Measurements from ENCODE around the gene LRRC4C. TPM values are rescaled to one million over a fixed set of nuclear protein-coding genes. Genes with fewer than 3 reads are reported as not detected.

LRRC4C gene
- total RNA-seq (2014; rRNA removed) (not detected in 2 replicates), Bru-seq, nascent RNA (percentile 1 among the genes with signal in this experiment), BruChase-seq, experiment 1, labeled RNA remaining after a 6-hour chase (percentile 2 among the genes with signal in this experiment), BruChase-seq, experiment 2, labeled RNA remaining after a 2-hour chase (percentile 2 among the genes with signal in this experiment)
- long read RNA-seq: 0 reads

DNA sequence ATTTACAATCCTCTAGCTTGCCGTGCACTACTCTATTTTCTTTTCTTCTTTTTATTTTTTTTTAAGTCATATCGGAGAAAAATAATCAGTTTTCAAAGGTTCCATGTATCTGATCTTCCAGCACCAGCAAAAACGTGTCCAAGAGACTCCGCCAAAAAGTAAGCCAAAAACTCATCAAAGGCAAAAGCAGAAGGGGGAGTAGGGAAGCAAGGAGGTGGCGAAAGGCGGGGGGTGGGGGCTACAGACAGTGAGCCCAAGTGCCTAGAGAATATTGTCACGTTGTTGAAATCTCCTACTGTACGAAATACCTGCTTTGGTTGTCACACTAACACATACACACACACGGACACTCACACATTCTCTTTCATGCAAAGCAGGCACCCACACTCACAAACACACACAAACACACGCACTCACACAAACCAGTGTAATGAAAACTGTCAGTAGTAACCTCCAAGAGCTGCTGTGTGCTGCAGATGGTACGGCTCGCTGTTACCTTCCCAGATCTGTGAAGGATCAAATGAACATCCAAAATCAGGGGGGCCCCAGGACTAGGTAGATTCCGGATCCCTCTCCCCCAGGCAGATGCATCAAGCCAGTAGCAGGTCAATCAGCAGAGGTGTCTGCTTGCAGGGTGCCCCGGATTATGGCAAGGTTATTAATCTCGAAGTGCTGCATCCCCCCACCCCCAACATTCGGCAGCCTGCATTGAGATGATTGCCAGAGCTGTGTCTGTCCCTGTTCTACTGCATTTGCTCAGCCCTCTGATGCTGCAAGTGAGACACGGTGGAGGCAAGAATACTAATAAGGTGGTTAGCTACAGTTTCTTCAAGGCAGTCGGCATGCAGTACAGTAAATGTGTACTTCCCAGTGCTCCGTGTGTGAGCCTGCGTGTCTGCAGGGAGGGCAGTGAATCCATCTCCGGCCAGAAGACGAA lies at the start of gene LRRC4C:
Gene LRRC4C (minus strand): TSS at position 188 of the 937 bp plus-strand sequence.
- H4K20me1 ChIP-seq (ENCODE audit: low read length): no peaks in the 10 kb centered on the region
- BruUV-seq (replicated peaks): no TSS peak
- no peaks in the 10 kb centered on the region for H3K36me3 ChIP-seq (ENCODE audit: low read depth, low read length)
- ChIA-PET CTCF (no interaction called here), POLR2A (ENCODE audit: unreplicated experiment) (no interaction called here)
- DNase-seq (peak; percentile 3), ATAC-seq (no peak)
- peak within 1 kb of the TSS; percentile 62 for H3K4me3 ChIP-seq (ENCODE audit: low read length)
- no peaks in the 10 kb centered on the region for H3K4me1 ChIP-seq (ENCODE audit: insufficient read depth, low read length)
- H3K79me2 ChIP-seq (ENCODE audit: low read length): no peaks in the 10 kb centered on the region
- intact Hi-C loops (cut with micrococcal nuclease): loop anchor here (10.0 kb wide), 1 partner anchor 1065 kb away; no protein-coding TSS in a partner anchor
- H3K4me2 ChIP-seq (ENCODE audit: low read length): peak within 1 kb of the TSS; percentile 86
- no peaks in the 10 kb centered on the region for H3K9me2 ChIP-seq (replicated peaks; ENCODE audit: low read length)
- peaks cover 23% of the 10 kb centered on the region for H3K27me3 ChIP-seq (ENCODE audit: low read length)
- no peak for TF ChIP-seq EZH2phosphoT487 (IDR thresholded peaks at IDR 0.05; ENCODE audit: borderline replicate concordance, low read length)
- TF ChIP-seq EZH2 (IDR thresholded peaks at IDR 0.05; ENCODE audit: low read length, unreplicated experiment): no peak
- H3K9me3 ChIP-seq (ENCODE audit: low read length): no peaks in the 10 kb centered on the region
- H3K27ac ChIP-seq (ENCODE audit: low read length): no peak within 1 kb of the TSS
- H3K9ac ChIP-seq (ENCODE audit: low read length): no peak within 1 kb of the TSS
- no peaks in the 10 kb centered on the region for H3F3A ChIP-seq (ENCODE audit: low read length, unreplicated experiment)
- peak within 1 kb of the TSS; percentile 71 for H2AFZ ChIP-seq (ENCODE audit: low read length)

DNA sequence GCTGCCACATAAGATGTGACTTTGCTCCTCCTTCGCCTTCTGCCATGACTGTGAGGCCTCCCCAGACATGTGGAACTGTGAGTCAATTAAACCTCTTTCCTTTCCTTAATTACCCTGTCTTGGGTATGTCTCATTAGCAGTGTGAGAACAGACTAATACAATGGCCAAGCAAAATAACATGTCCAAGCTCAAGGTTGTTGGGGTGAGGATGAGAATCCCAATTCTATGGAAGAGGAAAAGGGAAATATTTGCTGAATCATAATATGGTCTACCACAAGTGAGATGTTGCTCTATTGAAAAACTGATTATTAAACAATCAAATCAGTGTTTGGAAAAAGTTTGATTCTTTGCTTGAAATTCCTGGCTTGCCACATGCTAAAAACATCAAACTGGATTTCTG lies 48.7 kb upstream of the LRRC4C start:
- no peaks in the 10 kb centered on the region for H3K9me3 ChIP-seq (ENCODE audit: low read length)
- no peaks in the 10 kb centered on the region for H4K20me1 ChIP-seq (ENCODE audit: low read length)
- H3K9ac ChIP-seq (ENCODE audit: low read length): no peak overlapping the region
- ChIA-PET CTCF (no interaction called here), POLR2A (ENCODE audit: unreplicated experiment) (no interaction called here)
- no peaks in the 10 kb centered on the region for H3K9me2 ChIP-seq (replicated peaks; ENCODE audit: low read length)
- no peaks in the 10 kb centered on the region for H3K36me3 ChIP-seq (ENCODE audit: low read depth, low read length)
- H3K27me3 ChIP-seq (ENCODE audit: low read length): no peaks in the 10 kb centered on the region
- H3K79me2 ChIP-seq (ENCODE audit: low read length): no peaks in the 10 kb centered on the region
- ATAC-seq (no peak), DNase-seq (no peak)
- H3K4me3 ChIP-seq (ENCODE audit: low read length): no peak overlapping the region
- no peak overlapping the region for H3K4me2 ChIP-seq (ENCODE audit: low read length)
- TF ChIP-seq EZH2phosphoT487 (IDR thresholded peaks at IDR 0.05; ENCODE audit: borderline replicate concordance, low read length): no peak
- TF ChIP-seq EZH2 (IDR thresholded peaks at IDR 0.05; ENCODE audit: low read length, unreplicated experiment): no peak
- TF ChIP-seq, protein P1, sequence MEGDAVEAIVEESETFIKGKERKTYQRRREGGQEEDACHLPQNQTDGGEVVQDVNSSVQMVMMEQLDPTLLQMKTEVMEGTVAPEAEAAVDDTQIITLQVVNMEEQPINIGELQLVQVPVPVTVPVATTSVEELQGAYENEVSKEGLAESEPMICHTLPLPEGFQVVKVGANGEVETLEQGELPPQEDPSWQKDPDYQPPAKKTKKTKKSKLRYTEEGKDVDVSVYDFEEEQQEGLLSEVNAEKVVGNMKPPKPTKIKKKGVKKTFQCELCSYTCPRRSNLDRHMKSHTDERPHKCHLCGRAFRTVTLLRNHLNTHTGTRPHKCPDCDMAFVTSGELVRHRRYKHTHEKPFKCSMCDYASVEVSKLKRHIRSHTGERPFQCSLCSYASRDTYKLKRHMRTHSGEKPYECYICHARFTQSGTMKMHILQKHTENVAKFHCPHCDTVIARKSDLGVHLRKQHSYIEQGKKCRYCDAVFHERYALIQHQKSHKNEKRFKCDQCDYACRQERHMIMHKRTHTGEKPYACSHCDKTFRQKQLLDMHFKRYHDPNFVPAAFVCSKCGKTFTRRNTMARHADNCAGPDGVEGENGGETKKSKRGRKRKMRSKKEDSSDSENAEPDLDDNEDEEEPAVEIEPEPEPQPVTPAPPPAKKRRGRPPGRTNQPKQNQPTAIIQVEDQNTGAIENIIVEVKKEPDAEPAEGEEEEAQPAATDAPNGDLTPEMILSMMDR (conservative IDR thresholded peaks at IDR 0.05; ENCODE audit: low read depth, low read length): no peak
- H3F3A ChIP-seq (ENCODE audit: low read length, unreplicated experiment): no peaks in the 10 kb centered on the region
- no peak overlapping the region for H3K27ac ChIP-seq (ENCODE audit: low read length)
- no peaks in the 10 kb centered on the region for H3K4me1 ChIP-seq (ENCODE audit: insufficient read depth, low read length)
- BruUV-seq (replicated peaks): no TSS peak
- intact Hi-C loops (cut with micrococcal nuclease): no loop called here
- no peak overlapping the region for H2AFZ ChIP-seq (ENCODE audit: low read length)

DNA sequence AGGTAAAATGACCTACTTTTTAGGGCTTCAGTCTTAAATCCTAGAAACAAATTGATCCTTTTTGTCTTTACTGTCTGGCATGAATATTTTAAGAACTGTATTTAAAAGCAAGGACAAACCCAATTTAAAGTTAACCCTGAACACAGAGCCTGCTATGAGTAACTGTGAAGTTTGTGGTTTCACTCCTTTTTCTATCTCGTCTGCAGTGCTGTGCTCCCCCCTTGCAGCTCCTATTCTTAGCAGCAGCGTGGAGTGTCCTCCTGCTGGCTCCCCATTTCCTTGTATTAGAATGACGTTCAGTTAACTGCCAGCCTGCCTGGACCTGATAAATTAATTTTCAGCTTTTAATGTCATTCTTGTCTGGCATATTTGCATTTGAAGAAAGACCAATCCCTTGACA lies 40.0 kb upstream of the LRRC4C start:
- ChIA-PET POLR2A (ENCODE audit: unreplicated experiment) (no interaction called here), CTCF (no interaction called here)
- Histone ChIP-seq H4K20me1 (ENCODE audit: low read length) (no peaks in the 10 kb centered on the region), H3K79me2 (ENCODE audit: low read length) (no peaks in the 10 kb centered on the region), H3K9me3 (ENCODE audit: low read length) (no peaks in the 10 kb centered on the region), H3K4me1 (ENCODE audit: insufficient read depth, low read length) (no peaks in the 10 kb centered on the region), H3K9me2 (replicated peaks; ENCODE audit: low read length) (no peaks in the 10 kb centered on the region), H3F3A (ENCODE audit: low read length, unreplicated experiment) (no peaks in the 10 kb centered on the region), H3K9ac (ENCODE audit: low read length) (no peak overlapping the region), H3K27ac (ENCODE audit: low read length) (no peak overlapping the region), H3K36me3 (ENCODE audit: low read depth, low read length) (no peaks in the 10 kb centered on the region), H3K4me3 (ENCODE audit: low read length) (no peak overlapping the region), H3K27me3 (ENCODE audit: low read length) (no peaks in the 10 kb centered on the region), H2AFZ (ENCODE audit: low read length) (no peak overlapping the region), H3K4me2 (ENCODE audit: low read length) (no peak overlapping the region)
- ATAC-seq (no peak), DNase-seq (no peak)
- no TSS peak for BruUV-seq (replicated peaks)
- intact Hi-C loops (cut with micrococcal nuclease): no loop called here
- TF ChIP-seq EZH2 (IDR thresholded peaks at IDR 0.05; ENCODE audit: low read length, unreplicated experiment): no peak
- TF ChIP-seq, protein P1 (conservative IDR thresholded peaks at IDR 0.05; ENCODE audit: low read depth, low read length): no peak
